HG02884 (cell line): ENCODE data around the gene HTRA1.

Experiments
- ATAC-seq: cut with Tn5 transposase; IDR thresholded peaks from one replicate; pipeline ENCODE4 v1.9.1; 2021; ENCODE audit warnings: mild to moderate bottlenecking, moderate library complexity; ENCODE audit not compliant: unreplicated experiment

HTRA1 gene

GRCh38 chr10:122494173-122494820, 32.9 kb downstream of the HTRA1 start:
- no peak for ATAC-seq

GRCh38 chr10:122494833-122495232, 33.5 kb downstream of the HTRA1 start:
- ATAC-seq = no peak

- no peak for ATAC-seq
Measured at GRCh38 chr10:122495406-122496340, 34.3 kb downstream of the HTRA1 start.

GRCh38 chr10:122497241-122497640, 35.9 kb downstream of the HTRA1 start:
- no peak for ATAC-seq

GRCh38 chr10:122498521-122498920, 37.2 kb downstream of the HTRA1 start:
- no peak for ATAC-seq

- ATAC-seq = no peak
Measured at GRCh38 chr10:122499012-122499411, 37.7 kb downstream of the HTRA1 start.

GRCh38 chr10:122499491-122499941, 38.2 kb downstream of the HTRA1 start:
- ATAC-seq = no peak

GRCh38 chr10:122500194-122500593, 38.8 kb downstream of the HTRA1 start:
- ATAC-seq = no peak

GRCh38 chr10:122500726-122501125, 39.4 kb downstream of the HTRA1 start:
- no peak for ATAC-seq

- no peak for ATAC-seq
Measured at GRCh38 chr10:122503012-122503411, 41.7 kb downstream of the HTRA1 start.

GRCh38 chr10:122503886-122504609, 42.7 kb downstream of the HTRA1 start:
- no peak for ATAC-seq

GRCh38 chr10:122504610-122504950, 43.2 kb downstream of the HTRA1 start:
- ATAC-seq = no peak

- no peak for ATAC-seq
Measured at GRCh38 chr10:122505011-122505410, 43.7 kb downstream of the HTRA1 start.

- no peak for ATAC-seq
Measured at GRCh38 chr10:122505885-122506645, 44.7 kb downstream of the HTRA1 start.

- ATAC-seq = no peak
Measured at GRCh38 chr10:122507616-122508015, 46.3 kb downstream of the HTRA1 start.

GRCh38 chr10:122508021-122508420, 46.7 kb downstream of the HTRA1 start:
- ATAC-seq = no peak

- ATAC-seq = no peak
Measured at GRCh38 chr10:122509323-122509722, 48.0 kb downstream of the HTRA1 start.

GRCh38 chr10:122510326-122510725, 49.0 kb downstream of the HTRA1 start:
- ATAC-seq = no peak

- no peak for ATAC-seq
Measured at GRCh38 chr10:122510736-122511135, 49.4 kb downstream of the HTRA1 start.

- no peak for ATAC-seq
Measured at GRCh38 chr10:122513053-122513452, 51.7 kb downstream of the HTRA1 start.
